ENCODE results near the gene NRG3.

DNA sequence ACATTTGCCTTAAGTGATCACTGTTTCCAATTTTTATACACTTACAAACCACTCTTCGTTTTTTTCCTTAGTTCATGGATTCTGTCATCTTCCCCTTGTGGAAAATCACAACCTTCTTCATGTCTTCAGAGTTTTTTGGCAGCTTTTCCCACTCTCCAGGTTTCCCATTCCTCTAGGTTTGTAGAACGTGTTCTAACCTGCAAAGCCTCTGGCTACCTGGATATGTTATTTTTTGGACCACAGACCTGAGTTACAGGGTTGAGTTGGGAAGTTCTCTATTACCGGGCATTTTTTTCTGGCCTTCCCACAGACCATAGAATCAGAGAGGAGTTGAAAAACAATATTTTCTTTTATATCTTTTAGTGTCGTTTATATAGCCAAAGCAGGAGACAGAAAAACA, 30.2 kb downstream of the NRG3 start:
- TF ChIP-seq POLR2A (IDR thresholded peaks at IDR 0.05; ENCODE audit: control extremely low read depth in 1 of 2, low read depth in 2 of 2, low read length in 2 of 2) (no peak), TAF7 (optimal IDR thresholded peaks at IDR 0.05; ENCODE audit: borderline replicate concordance, low read depth, low read length) (no peak), SRF (IDR thresholded peaks at IDR 0.05; ENCODE audit: low read depth, low read length) (no peak), CHD2 (IDR thresholded peaks at IDR 0.05; ENCODE audit: low read length) (no peak), TAF1 (IDR thresholded peaks at IDR 0.05; ENCODE audit: low read depth, low read length) (no peak), SP1 (IDR thresholded peaks at IDR 0.05; ENCODE audit: low read depth, low read length) (no peak), EZH2 (IDR thresholded peaks at IDR 0.05; ENCODE audit: low read depth, low read length, severe bottlenecking) (no peak), RAD21 (IDR thresholded peaks at IDR 0.05 in 1 of 2, conservative IDR thresholded peaks at IDR 0.05 in 1 of 2; ENCODE audit: low read depth in 2 of 2, low read length in 2 of 2) (no peak), RXRA (IDR thresholded peaks at IDR 0.05; ENCODE audit: insufficient read depth, low read depth, low read length) (no peak)
- TF ChIP-seq, protein P1, sequence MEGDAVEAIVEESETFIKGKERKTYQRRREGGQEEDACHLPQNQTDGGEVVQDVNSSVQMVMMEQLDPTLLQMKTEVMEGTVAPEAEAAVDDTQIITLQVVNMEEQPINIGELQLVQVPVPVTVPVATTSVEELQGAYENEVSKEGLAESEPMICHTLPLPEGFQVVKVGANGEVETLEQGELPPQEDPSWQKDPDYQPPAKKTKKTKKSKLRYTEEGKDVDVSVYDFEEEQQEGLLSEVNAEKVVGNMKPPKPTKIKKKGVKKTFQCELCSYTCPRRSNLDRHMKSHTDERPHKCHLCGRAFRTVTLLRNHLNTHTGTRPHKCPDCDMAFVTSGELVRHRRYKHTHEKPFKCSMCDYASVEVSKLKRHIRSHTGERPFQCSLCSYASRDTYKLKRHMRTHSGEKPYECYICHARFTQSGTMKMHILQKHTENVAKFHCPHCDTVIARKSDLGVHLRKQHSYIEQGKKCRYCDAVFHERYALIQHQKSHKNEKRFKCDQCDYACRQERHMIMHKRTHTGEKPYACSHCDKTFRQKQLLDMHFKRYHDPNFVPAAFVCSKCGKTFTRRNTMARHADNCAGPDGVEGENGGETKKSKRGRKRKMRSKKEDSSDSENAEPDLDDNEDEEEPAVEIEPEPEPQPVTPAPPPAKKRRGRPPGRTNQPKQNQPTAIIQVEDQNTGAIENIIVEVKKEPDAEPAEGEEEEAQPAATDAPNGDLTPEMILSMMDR (IDR thresholded peaks at IDR 0.05; ENCODE audit: control extremely low read depth in 1 of 3, insufficient read depth in 1 of 3, low read depth in 1 of 3, low read length in 3 of 3): no peak
- TF ChIP-seq, protein P2, sequence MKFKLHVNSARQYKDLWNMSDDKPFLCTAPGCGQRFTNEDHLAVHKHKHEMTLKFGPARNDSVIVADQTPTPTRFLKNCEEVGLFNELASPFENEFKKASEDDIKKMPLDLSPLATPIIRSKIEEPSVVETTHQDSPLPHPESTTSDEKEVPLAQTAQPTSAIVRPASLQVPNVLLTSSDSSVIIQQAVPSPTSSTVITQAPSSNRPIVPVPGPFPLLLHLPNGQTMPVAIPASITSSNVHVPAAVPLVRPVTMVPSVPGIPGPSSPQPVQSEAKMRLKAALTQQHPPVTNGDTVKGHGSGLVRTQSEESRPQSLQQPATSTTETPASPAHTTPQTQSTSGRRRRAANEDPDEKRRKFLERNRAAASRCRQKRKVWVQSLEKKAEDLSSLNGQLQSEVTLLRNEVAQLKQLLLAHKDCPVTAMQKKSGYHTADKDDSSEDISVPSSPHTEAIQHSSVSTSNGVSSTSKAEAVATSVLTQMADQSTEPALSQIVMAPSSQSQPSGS (IDR thresholded peaks at IDR 0.05; ENCODE audit: low read length): no peak
